ENCODE data around the gene OPA3. TPM values are rescaled to one million over a fixed set of nuclear protein-coding genes. Genes with fewer than 3 reads are reported as not detected.

OPA3 gene
- total RNA-seq, 1 experiment from 2014 or later: 17.7 TPM

DNA sequence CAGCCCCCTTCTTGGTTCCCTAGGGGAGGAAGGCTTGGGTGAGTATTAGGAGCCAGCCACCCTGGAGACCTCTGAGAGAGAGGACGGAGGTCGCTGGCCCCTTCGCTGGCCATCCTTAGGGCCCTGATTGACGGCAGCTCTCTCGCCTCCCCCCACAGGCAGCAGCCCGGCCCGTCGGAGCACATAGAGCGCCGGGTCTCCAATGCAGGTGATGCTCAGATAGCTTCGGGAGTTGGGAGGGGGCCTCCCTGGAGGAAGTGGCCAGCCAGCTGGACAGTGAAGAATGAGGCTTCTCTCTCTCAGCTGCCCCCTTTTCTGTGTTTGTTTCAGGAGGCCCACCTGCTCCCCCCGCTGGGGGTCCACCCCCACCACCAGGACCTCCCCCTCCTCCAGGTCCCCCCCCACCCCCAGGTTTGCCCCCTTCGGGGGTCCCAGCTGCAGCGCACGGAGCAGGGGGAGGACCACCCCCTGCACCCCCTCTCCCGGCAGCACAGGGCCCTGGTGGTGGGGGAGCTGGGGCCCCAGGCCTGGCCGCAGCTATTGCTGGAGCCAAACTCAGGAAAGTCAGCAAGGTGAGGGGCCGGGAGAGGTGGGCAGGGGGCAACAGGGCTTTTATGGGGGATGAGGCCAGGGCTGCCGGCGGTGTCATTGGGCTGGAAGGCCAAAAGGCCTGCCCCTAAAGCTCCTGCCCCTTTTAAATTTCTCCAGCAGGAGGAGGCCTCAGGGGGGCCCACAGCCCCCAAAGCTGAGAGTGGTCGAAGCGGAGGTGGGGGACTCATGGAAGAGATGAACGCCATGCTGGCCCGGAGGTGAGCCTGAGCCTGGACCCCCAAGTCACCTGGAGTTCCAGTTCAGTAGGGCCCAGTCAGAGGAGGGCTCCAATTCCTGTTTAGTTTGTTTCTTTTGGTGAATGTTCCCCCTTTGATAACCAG lies 62.3 kb downstream of the OPA3 start:
- ChIA-PET CTCF (interaction anchor here (2.0 kb wide), 1 partner anchor 119 kb away, joined by 6 read pairs; no protein-coding TSS in a partner anchor), POLR2A (no interaction called here)
- H3K9me3 Mint-ChIP-seq (ENCODE audit: unreplicated experiment): no peaks in the 10 kb centered on the region
- H3K36me3 Mint-ChIP-seq (ENCODE audit: insufficient read depth, unreplicated experiment): peaks cover 76% of the 10 kb centered on the region
- Histone ChIP-seq H3K4me3 (ENCODE audit: low read depth, low read length) (no peak overlapping the region), H3K36me3 (ENCODE audit: control insufficient read depth, insufficient read depth, low read length) (peaks cover 6% of the 10 kb centered on the region), H3K9me3 (no peaks in the 10 kb centered on the region), H3K27me3 (replicated peaks; ENCODE audit: control insufficient read depth, insufficient read depth, low read length) (no peaks in the 10 kb centered on the region), H3K4me1 (peaks cover 7% of the 10 kb centered on the region)
- no peaks in the 10 kb centered on the region for H3K27me3 Mint-ChIP-seq (ENCODE audit: insufficient read depth, unreplicated experiment)
- BruUV-seq (replicated peaks): no TSS peak
- H3K4me1 Mint-ChIP-seq (ENCODE audit: low read depth, unreplicated experiment): peaks cover 4% of the 10 kb centered on the region
- no peak overlapping the region for H3K4me3 Mint-ChIP-seq (ENCODE audit: unreplicated experiment)
- H3K27ac Mint-ChIP-seq (ENCODE audit: unreplicated experiment): no peak overlapping the region
- TF ChIP-seq, protein P1, sequence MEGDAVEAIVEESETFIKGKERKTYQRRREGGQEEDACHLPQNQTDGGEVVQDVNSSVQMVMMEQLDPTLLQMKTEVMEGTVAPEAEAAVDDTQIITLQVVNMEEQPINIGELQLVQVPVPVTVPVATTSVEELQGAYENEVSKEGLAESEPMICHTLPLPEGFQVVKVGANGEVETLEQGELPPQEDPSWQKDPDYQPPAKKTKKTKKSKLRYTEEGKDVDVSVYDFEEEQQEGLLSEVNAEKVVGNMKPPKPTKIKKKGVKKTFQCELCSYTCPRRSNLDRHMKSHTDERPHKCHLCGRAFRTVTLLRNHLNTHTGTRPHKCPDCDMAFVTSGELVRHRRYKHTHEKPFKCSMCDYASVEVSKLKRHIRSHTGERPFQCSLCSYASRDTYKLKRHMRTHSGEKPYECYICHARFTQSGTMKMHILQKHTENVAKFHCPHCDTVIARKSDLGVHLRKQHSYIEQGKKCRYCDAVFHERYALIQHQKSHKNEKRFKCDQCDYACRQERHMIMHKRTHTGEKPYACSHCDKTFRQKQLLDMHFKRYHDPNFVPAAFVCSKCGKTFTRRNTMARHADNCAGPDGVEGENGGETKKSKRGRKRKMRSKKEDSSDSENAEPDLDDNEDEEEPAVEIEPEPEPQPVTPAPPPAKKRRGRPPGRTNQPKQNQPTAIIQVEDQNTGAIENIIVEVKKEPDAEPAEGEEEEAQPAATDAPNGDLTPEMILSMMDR (IDR thresholded peaks at IDR 0.05; ENCODE audit: insufficient read depth in 1 of 2, low read depth in 1 of 2, low read length in 1 of 2, severe bottlenecking in 1 of 2, unreplicated experiment in 1 of 2): no peak
- DNase-seq: no peak
- intact Hi-C loops (cut with micrococcal nuclease; ENCODE audit: unreplicated experiment): no loop called here

DNA sequence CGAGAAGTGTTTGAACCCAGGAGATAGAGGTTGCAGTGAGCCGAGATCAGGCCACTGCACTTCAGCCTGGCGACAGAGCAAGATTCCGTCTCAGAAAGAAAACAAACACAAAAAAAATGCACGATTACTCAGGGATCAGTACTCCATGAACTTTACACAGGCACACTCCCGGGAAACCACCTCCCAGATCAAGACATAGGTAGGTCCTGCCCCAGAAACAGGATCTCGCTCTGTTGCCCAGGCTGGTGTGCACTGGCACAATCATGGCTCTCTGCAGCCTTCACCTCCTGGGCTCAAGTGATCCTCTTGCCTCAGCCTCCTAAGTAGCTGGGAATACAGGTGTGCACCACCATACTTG lies 66.2 kb downstream of the OPA3 start:
- ChIA-PET POLR2A (interaction anchor here (0.5 kb wide), 1 partner anchor 9 kb away, joined by 3 read pairs; no protein-coding TSS in a partner anchor), CTCF (no interaction called here)
- H3K4me3 Mint-ChIP-seq (ENCODE audit: unreplicated experiment): no peak overlapping the region
- no peaks in the 10 kb centered on the region for H3K27me3 ChIP-seq (replicated peaks; ENCODE audit: control insufficient read depth, insufficient read depth, low read length)
- intact Hi-C loops (cut with micrococcal nuclease; ENCODE audit: unreplicated experiment): no loop called here
- peaks cover 24% of the 10 kb centered on the region for H3K4me1 ChIP-seq
- no peak for DNase-seq
- 0 out of 2 replicates have a peak, but pooled peaks cover 3% of the 10 kb centered on the region for H3K36me3 ChIP-seq (ENCODE audit: control insufficient read depth, insufficient read depth, low read length)
- no peak overlapping the region for H3K27ac Mint-ChIP-seq (ENCODE audit: unreplicated experiment)
- no peak overlapping the region for H3K4me3 ChIP-seq (ENCODE audit: low read depth, low read length)
- H3K9me3 Mint-ChIP-seq (ENCODE audit: unreplicated experiment): no peaks in the 10 kb centered on the region
- BruUV-seq (replicated peaks): no TSS peak
- TF ChIP-seq, protein P1 (IDR thresholded peaks at IDR 0.05; ENCODE audit: insufficient read depth in 1 of 2, low read depth in 1 of 2, low read length in 1 of 2, severe bottlenecking in 1 of 2, unreplicated experiment in 1 of 2): no peak
- peaks cover 15% of the 10 kb centered on the region for H3K4me1 Mint-ChIP-seq (ENCODE audit: low read depth, unreplicated experiment)
- no peaks in the 10 kb centered on the region for H3K9me3 ChIP-seq
- no peaks in the 10 kb centered on the region for H3K27me3 Mint-ChIP-seq (ENCODE audit: insufficient read depth, unreplicated experiment)
- H3K36me3 Mint-ChIP-seq (ENCODE audit: insufficient read depth, unreplicated experiment): peaks cover 59% of the 10 kb centered on the region

DNA sequence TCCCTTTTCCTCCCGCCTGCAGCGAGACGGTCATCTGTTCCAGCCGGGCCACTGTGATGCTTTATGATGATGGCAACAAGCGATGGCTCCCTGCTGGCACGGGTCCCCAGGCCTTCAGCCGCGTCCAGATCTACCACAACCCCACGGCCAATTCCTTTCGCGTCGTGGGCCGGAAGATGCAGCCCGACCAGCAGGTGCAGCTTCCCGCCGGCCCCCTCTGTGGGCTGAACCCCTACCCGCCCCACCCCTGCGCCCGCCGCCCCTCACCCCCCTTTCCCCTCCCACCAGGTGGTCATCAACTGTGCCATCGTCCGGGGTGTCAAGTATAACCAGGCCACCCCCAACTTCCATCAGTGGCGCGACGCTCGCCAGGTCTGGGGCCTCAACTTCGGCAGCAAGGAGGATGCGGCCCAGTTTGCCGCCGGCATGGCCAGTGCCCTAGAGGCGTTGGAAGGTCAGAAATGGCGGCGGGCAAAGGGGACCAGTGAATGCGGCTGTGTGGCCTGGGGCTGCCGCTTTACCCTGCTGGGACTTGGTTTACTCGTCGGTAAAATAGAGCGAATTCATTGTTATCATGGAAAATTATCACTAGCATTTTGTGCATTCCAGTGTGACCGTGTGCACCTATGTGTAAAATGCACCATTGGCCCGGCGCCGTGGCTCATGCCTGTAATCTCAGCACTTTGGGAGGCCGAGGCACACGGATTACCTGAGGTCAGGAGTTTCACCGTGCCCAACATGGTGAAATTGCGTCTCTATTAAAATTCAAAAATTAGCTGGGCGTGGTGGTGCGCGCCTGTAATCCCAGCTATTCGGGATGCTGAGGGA lies 66.7 kb downstream of the OPA3 start:
- CTCF ChIA-PET: no interaction called here
- no peak overlapping the region for H3K27ac Mint-ChIP-seq (ENCODE audit: unreplicated experiment)
- H3K36me3 ChIP-seq (ENCODE audit: control insufficient read depth, insufficient read depth, low read length): 0 out of 2 replicates have a peak, but pooled peaks cover 3% of the 10 kb centered on the region
- H3K4me3 ChIP-seq (ENCODE audit: low read depth, low read length): no peak overlapping the region
- no peak for DNase-seq
- peaks cover 24% of the 10 kb centered on the region for H3K4me1 ChIP-seq
- TF ChIP-seq, protein P1 (IDR thresholded peaks at IDR 0.05; ENCODE audit: insufficient read depth in 1 of 2, low read depth in 1 of 2, low read length in 1 of 2, severe bottlenecking in 1 of 2, unreplicated experiment in 1 of 2): no peak
- no peak overlapping the region for H3K4me3 Mint-ChIP-seq (ENCODE audit: unreplicated experiment)
- no peaks in the 10 kb centered on the region for H3K9me3 ChIP-seq
- peaks cover 15% of the 10 kb centered on the region for H3K4me1 Mint-ChIP-seq (ENCODE audit: low read depth, unreplicated experiment)
- POLR2A ChIA-PET: no interaction called here
- no peaks in the 10 kb centered on the region for H3K27me3 ChIP-seq (replicated peaks; ENCODE audit: control insufficient read depth, insufficient read depth, low read length)
- peaks cover 56% of the 10 kb centered on the region for H3K36me3 Mint-ChIP-seq (ENCODE audit: insufficient read depth, unreplicated experiment)
- intact Hi-C loops (cut with micrococcal nuclease; ENCODE audit: unreplicated experiment): no loop called here
- BruUV-seq (replicated peaks): no TSS peak
- H3K9me3 Mint-ChIP-seq (ENCODE audit: unreplicated experiment): no peaks in the 10 kb centered on the region
- H3K27me3 Mint-ChIP-seq (ENCODE audit: insufficient read depth, unreplicated experiment): no peaks in the 10 kb centered on the region

All from Caco-2 (cell line).